RWPE2 (cell line): Measurements from ENCODE around the gene BLNK.

Source experiments
- ATAC-seq: fragments of 200-7000 bp; cut with Tn5 transposase; 3 replicates; pipeline ENCODE4 v1.9.1; 2021; ENCODE audit warnings: low read depth
- DNase-seq: peaks from one replicate; pipeline ENCODE4 v3.0.0-alpha.2; 2020; ENCODE audit warnings: low spot score
- H3K27ac ChIP-seq: fragments of 450-650 bp; 2 replicates; pipeline ENCODE4 v1.5.1; 2017; ENCODE audit warnings: mild to moderate bottlenecking; ENCODE audit not compliant: poor library complexity, severe bottlenecking
- H3K27me3 ChIP-seq: fragments of 250-450 bp; sonication (Bioruptor Pico); 2 replicates; pipeline ENCODE4 v1.5.1; 2021; ENCODE audit warnings: mild to moderate bottlenecking, moderate library complexity; ENCODE audit not compliant: insufficient read depth, poor library complexity, severe bottlenecking
- H3K36me3 ChIP-seq: fragments of 250-450 bp; sonication (Bioruptor Pico); 2 replicates; pipeline ENCODE4 v1.5.1; 2020; ENCODE audit warnings: low read depth, mild to moderate bottlenecking, moderate library complexity
- H3K4me1 ChIP-seq: fragments of 250-450 bp; sonication (Bioruptor Pico); 2 replicates; pipeline ENCODE4 v1.5.1; 2021; ENCODE audit warnings: mild to moderate bottlenecking, moderate library complexity; ENCODE audit not compliant: insufficient read depth, poor library complexity, severe bottlenecking
- H3K4me3 ChIP-seq: fragments of 250-450 bp; sonication (Bioruptor Pico); 2 replicates; pipeline ENCODE4 v1.5.1; 2021; ENCODE audit warnings: mild to moderate bottlenecking, moderate library complexity; ENCODE audit not compliant: severe bottlenecking
- H3K9me3 ChIP-seq: fragments of 250-450 bp; sonication (Bioruptor Pico); 2 replicates; pipeline ENCODE4 v1.5.1; 2021; ENCODE audit warnings: mild to moderate bottlenecking, moderate library complexity; ENCODE audit not compliant: severe bottlenecking
- TF ChIP-seq, protein P1 (sequence below): fragments of 450-650 bp; IDR thresholded peaks from one replicate; pipeline ENCODE4 v1.5.1; 2017; ENCODE audit warnings: mild to moderate bottlenecking, moderate library complexity; ENCODE audit not compliant: poor library complexity, severe bottlenecking

BLNK gene

DNA sequence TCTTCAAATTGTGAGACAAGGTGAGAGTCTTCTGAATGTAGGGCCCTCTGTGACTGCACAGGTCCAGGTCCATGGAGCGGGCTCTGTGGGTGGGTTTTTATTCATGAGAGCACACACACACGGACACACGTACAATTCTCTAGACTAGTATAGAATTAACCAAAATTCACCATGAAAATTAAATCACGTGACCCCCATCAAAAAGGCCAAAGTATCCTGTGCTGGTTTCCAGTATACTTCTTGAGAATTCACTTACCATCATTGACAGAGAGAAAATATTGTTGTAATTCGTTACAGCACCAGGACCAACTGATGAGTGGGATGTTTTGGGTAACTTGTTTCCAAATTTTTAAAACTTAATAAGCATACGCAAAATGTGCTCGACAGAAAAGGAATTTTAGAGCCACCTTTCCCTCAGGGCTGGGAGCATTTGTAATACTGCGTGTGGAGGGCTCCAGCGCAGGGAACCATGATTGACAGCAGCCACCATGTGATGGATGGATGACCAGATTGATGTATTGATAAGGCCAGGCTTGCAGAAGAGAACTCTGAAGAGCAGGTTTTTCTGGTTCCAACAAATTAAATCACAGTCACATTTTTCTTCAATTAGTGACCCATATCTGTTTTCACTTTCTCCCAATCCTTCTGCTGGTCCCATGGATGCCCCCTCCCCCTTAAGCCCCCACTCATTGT, 18.0 kb upstream of the BLNK start:
- Histone ChIP-seq H3K4me3 (no peak overlapping the region), H3K36me3 (no peaks in the 10 kb centered on the region), H3K4me1 (peaks cover 9% of the 10 kb centered on the region), H3K9me3 (no peaks in the 10 kb centered on the region), H3K27ac (no peak overlapping the region), H3K27me3 (no peaks in the 10 kb centered on the region)
- ATAC-seq = no peak
- DNase-seq = no peak
- TF ChIP-seq, protein P1, sequence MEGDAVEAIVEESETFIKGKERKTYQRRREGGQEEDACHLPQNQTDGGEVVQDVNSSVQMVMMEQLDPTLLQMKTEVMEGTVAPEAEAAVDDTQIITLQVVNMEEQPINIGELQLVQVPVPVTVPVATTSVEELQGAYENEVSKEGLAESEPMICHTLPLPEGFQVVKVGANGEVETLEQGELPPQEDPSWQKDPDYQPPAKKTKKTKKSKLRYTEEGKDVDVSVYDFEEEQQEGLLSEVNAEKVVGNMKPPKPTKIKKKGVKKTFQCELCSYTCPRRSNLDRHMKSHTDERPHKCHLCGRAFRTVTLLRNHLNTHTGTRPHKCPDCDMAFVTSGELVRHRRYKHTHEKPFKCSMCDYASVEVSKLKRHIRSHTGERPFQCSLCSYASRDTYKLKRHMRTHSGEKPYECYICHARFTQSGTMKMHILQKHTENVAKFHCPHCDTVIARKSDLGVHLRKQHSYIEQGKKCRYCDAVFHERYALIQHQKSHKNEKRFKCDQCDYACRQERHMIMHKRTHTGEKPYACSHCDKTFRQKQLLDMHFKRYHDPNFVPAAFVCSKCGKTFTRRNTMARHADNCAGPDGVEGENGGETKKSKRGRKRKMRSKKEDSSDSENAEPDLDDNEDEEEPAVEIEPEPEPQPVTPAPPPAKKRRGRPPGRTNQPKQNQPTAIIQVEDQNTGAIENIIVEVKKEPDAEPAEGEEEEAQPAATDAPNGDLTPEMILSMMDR = no peak

- peaks cover 9% of the 10 kb centered on the region for H3K4me1 ChIP-seq
- TF ChIP-seq, protein P1 = no peak
- DNase-seq = no peak
These were observed 16.8 kb upstream of the BLNK start for GRCh38 chr10:96288151-96288621.

GRCh38 chr10:96287392-96288105, 16.2 kb upstream of the BLNK start:
- TF ChIP-seq, protein P1 = no peak
- no peak for DNase-seq
- H3K27me3 ChIP-seq = no peaks in the 10 kb centered on the region
- H3K36me3 ChIP-seq = no peaks in the 10 kb centered on the region
- no peaks in the 10 kb centered on the region for H3K9me3 ChIP-seq
- no peak overlapping the region for H3K27ac ChIP-seq
- H3K4me3 ChIP-seq = no peak overlapping the region
- peak; percentile 79 for ATAC-seq
- H3K4me1 ChIP-seq = peaks cover 9% of the 10 kb centered on the region

More at GRCh38 chr10:96288151-96288621, 16.8 kb upstream of the BLNK start:
- Histone ChIP-seq H3K9me3 (no peaks in the 10 kb centered on the region), H3K27me3 (no peaks in the 10 kb centered on the region), H3K36me3 (no peaks in the 10 kb centered on the region), H3K4me3 (no peak overlapping the region), H3K27ac (no peak overlapping the region)
- ATAC-seq = no peak

- no peak for DNase-seq
- Histone ChIP-seq H3K27me3 (no peaks in the 10 kb centered on the region), H3K27ac (no peak overlapping the region), H3K9me3 (no peaks in the 10 kb centered on the region), H3K4me3 (no peak overlapping the region), H3K36me3 (no peaks in the 10 kb centered on the region), H3K4me1 (peaks cover 19% of the 10 kb centered on the region)
- TF ChIP-seq, protein P1 = no peak
- no peak for ATAC-seq
These were observed 14.0 kb upstream of the BLNK start for GRCh38 chr10:96285331-96285752.

DNA sequence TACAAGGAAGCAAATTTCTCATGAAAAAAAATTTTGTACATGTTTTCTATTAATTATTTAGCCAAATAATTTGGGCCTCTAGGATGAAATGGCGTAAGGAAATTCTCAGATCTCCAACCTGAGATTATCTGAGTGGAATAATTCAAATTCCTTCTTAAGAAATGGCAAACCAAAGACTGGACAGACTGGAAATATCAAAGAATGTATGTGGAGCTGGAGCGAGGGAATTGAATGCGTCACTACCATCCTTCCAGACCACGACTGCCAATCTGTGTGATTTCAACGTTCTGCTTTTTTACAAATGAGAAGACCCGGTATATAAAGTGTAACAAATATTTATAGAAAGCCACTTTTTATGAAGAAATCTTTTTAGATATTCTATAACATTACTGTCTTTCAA, 12.4 kb upstream of the BLNK start:
- Histone ChIP-seq H3K9me3 (no peaks in the 10 kb centered on the region), H3K27me3 (no peaks in the 10 kb centered on the region), H3K27ac (no peak overlapping the region), H3K36me3 (no peaks in the 10 kb centered on the region), H3K4me3 (no peak overlapping the region), H3K4me1 (peaks cover 20% of the 10 kb centered on the region)
- TF ChIP-seq, protein P1 = no peak
- DNase-seq (no peak), ATAC-seq (no peak)
